ENCODE measurements around the gene CIZ1.

The CIZ1 gene

DNA sequence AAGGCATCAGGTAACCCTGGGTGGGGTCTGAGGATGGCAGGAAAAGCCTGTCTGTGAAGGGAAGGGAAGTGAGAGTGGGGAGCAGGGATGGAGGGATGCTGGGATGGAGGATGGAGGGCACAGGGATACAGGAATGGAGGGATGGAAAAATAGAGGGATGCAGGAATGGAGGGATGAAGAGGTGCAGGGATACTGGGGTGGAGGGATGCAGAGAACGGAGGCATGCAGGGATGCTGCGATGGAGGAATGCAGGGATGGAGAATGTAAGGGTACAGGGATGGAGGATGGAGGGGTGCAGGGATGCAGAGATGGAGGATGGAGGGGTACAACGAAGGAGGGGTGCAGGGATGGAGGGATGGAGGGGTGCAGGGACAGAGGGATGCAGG lies 72.9 kb downstream of the CIZ1 start:
- H3K27ac ChIP-seq = no peak overlapping the region
- TF ChIP-seq, protein P1, sequence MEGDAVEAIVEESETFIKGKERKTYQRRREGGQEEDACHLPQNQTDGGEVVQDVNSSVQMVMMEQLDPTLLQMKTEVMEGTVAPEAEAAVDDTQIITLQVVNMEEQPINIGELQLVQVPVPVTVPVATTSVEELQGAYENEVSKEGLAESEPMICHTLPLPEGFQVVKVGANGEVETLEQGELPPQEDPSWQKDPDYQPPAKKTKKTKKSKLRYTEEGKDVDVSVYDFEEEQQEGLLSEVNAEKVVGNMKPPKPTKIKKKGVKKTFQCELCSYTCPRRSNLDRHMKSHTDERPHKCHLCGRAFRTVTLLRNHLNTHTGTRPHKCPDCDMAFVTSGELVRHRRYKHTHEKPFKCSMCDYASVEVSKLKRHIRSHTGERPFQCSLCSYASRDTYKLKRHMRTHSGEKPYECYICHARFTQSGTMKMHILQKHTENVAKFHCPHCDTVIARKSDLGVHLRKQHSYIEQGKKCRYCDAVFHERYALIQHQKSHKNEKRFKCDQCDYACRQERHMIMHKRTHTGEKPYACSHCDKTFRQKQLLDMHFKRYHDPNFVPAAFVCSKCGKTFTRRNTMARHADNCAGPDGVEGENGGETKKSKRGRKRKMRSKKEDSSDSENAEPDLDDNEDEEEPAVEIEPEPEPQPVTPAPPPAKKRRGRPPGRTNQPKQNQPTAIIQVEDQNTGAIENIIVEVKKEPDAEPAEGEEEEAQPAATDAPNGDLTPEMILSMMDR (conservative IDR thresholded peaks at IDR 0.05) = no peak

DNA sequence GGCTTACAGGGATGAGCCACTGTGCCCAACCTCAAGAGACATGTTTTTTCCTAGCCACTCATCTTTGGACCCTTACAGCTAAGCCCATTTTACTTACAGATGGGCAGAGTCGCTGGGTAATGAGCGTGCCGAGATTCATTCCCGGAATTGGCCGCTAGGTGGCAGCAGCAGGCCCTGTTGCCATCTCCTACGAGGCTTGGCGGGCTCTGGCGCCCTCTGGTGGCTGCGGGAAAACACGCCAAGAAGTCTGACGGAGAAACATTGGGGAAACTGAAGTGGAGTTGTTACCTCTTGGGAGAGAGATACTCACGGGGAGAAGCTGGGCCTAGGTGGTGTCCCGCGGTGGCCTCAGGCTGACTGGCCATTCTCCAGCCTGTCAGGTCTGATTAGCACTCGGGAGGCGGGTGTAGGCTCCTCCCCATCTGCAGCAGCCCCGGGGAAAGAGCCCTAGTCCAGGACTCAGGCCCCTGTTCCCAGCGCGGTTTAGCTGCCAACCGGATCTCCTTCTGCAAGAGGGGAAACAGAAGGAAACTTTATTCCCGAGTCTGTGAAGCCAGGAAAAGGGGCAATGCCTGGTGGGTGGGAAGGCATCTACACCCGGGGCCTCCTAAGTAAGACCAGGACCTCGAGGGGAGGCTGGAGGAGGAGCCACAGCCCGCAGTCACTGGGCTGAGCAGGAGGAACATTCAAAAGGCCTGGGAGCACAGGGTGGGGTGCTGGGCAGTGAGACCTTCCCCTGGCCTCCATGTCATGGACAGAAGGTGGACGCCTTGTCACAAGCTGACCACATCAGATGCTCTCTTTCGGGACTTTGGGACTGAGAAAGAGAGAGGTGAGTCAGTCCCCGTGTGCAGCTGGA lies 73.5 kb downstream of the CIZ1 start:
- no peak for TF ChIP-seq ZFX (IDR thresholded peaks at IDR 0.05)
- TF ChIP-seq, protein P1 (conservative IDR thresholded peaks at IDR 0.05) = peak; percentile 100
- H3K27ac ChIP-seq = no peak overlapping the region

DNA sequence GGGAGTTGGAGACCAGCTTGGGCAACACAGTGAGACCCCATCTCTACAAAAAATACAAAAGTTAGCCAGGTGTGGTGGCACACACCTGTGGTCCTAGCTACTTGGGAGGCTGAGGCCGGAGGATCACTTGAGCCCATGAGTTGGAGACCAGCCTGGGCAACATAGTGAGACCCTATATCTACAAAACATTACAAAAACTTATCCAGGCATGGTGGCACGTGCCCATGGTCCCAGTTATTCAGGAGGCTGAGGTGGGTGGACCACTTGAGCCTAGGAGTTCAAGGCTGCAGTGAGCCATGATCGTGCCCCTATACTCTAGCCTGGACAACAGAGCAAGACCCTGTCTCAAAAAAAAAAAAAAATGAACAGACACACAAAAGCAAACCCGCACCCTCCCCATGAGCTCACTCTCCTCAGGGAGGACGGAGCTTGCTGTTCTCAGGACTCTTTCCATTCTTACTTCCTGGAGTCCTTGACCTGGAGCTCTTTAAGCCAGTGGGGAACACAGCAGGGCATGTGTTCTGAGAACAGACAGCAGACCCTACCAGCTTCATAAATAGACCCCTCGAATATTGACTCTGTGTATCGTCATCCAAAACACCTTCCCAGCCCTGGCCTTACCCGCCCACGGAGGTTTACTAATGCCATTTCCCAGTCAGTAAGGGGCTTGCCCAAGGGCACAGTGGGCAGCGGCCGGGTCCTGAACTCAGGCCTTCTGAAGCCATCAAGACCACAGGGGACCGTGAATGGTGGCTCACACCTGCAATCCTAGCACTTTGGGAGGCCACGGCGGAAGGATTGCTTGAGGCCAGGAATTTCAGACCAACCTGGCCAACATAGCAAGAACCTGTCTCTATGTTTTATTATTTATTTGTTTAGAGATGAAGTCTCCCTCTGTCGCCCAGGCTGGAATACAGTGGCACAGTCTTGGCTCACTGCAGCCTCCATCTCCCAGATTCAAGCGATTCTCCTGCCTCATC lies 75.0 kb downstream of the CIZ1 start:
- H3K27ac ChIP-seq = no peak overlapping the region
- TF ChIP-seq, protein P1 (conservative IDR thresholded peaks at IDR 0.05) = no peak
- TF ChIP-seq ZFX (IDR thresholded peaks at IDR 0.05) = no peak

Measured in C4-2B (cell line).